Gastrocnemius medialis (tissue), 4 donors: Measurements from ENCODE around the gene MYBPC3. TPM values are rescaled to one million over a fixed set of nuclear protein-coding genes. Genes with fewer than 3 reads are reported as not detected.

Experiments used
- ATAC-seq, 2 donors: fragments of 150-250 bp; one replicate each; pipeline ENCODE4 v1.9.1; 2016
- DNase-seq, 2 donors: peaks; one replicate each; pipeline ENCODE4 v3.0.0-alpha.2; 2019
- H3K27ac ChIP-seq, 4 donors: fragments of 200-600 bp; sonication (generic); 1 replicate in 1 of 4; 2 replicates in 3 of 4; pipeline ENCODE4 v1.5.1; 2016 to 2018; ENCODE audit warnings: mild to moderate bottlenecking in 2 of 4, moderate library complexity in 1 of 4
- H3K27me3 ChIP-seq, 3 donors: fragments of 200-600 bp; sonication (generic) in 2 of 3; 1 replicate in 1 of 3; 2 replicates in 2 of 3; pipeline versions ENCODE4 v1.5.1 to v1.6.0; 2016 to 2019; ENCODE audit warnings: mild to moderate bottlenecking in 1 of 3, moderate library complexity in 1 of 3
- H3K36me3 ChIP-seq, 2 donors: fragments of 200-600 bp; sonication (generic) in 1 of 2; one replicate each; pipeline ENCODE4 v1.5.1; 2017 to 2018
- H3K4me1 ChIP-seq, 2 donors: fragments of 200-600 bp; sonication (generic) in 1 of 2; one replicate each; pipeline ENCODE4 v1.5.1; 2016 to 2017; ENCODE audit warnings: mild to moderate bottlenecking in 2 of 2
- H3K4me3 ChIP-seq, 4 donors: fragments of 200-600 bp; sonication (generic) in 3 of 4; 1 replicate in 1 of 4; 2 replicates in 3 of 4; pipeline ENCODE4 v1.5.1; 2016 to 2019; ENCODE audit warnings: mild to moderate bottlenecking in 2 of 4
- H3K9me3 ChIP-seq, 3 donors: fragments of 200-600 bp; sonication (generic) in 2 of 3; 1 replicate in 1 of 3; 2 replicates in 2 of 3; pipeline ENCODE4 v1.5.1; 2016 to 2019
- CTCF ChIP-seq, 5 experiments: fragments of 450-650 bp in 3 of 5; fragments of 200-600 bp in 2 of 5; sonication (generic) in 2 of 5; IDR thresholded peaks in 4 of 5; conservative IDR thresholded peaks in 1 of 5; 1 replicate in 4 of 5; 2 replicates in 1 of 5; pipeline ENCODE4 v1.5.1; 2016 to 2019; ENCODE audit warnings: antibody characterized with exemption in 5 of 5, mild to moderate bottlenecking in 3 of 5, moderate library complexity in 3 of 5
- POLR2A ChIP-seq, 2 donors: fragments of 450-650 bp; IDR thresholded peaks; one replicate each; pipeline ENCODE4 v1.6.1; 2017; ENCODE audit warnings: antibody characterized with exemption in 2 of 2, mild to moderate bottlenecking in 2 of 2, moderate library complexity in 2 of 2
- in situ Hi-C, 4 donors: fragments of 200-750 bp; cut with MboI; loops; one replicate each; pipeline versions ENCODE4 v1.15.0 to v1.8.0; 2017; ENCODE audit warnings: low sequenced_read_pairs in 4 of 4
- intact Hi-C: fragments of 100-400 bp; cut with DNase I; formaldehyde crosslinking; loops from one replicate; pipeline ENCODE4 v1.15.1; 2023; ENCODE audit warnings: low total_unique reads
- total RNA-seq, 4 donors: library from RNA; depleted of rRNA; stranded (reverse); fragments of >200 nt; gene quantifications; one replicate each; pipeline versions ENCODE4 v1.1.0 to v1.2.3, GENCODE V29; 2016

MYBPC3 gene
- total RNA-seq, 4 donors from 2014 or later, result 0.07 TPM; not detected in 3

GRCh38 chr11:47376525-47377371 is 24.2 kb upstream of the MYBPC3 start:
- in situ Hi-C loops, result loop anchor here in 1 of 4 donors (10.0 kb wide), 1 partner anchor 78 kb away; no protein-coding TSS in a partner anchor
- peaks cover 0 to 6% of the 10 kb centered on the region in 2 donors for H3K4me1 ChIP-seq
- intact Hi-C loops, result loop anchor here (10.0 kb wide), 1 partner anchor 468 kb away; the partner anchor contains the start of gene NUP160
- H3K4me3 ChIP-seq, result peak overlapping the region in 1 of 4 donors; percentile 42
- no peak for ATAC-seq
- no peak for DNase-seq
- H3K27me3 ChIP-seq, result no peaks in the 10 kb centered on the region
- H3K9me3 ChIP-seq, result no peaks in the 10 kb centered on the region
- H3K27ac ChIP-seq, result peak overlapping the region in 1 of 4 donors; percentile 46
- H3K36me3 ChIP-seq, result no peaks in the 10 kb centered on the region
- TF ChIP-seq POLR2A (IDR thresholded peaks at IDR 0.05) (no peak), CTCF (IDR thresholded peaks at IDR 0.05 in 4 of 5, conservative IDR thresholded peaks at IDR 0.05 in 1 of 5) (no peak)

GRCh38 chr11:47376107-47376524 is 23.6 kb upstream of the MYBPC3 start:
- intact Hi-C loops, result loop anchor here (10.0 kb wide), 1 partner anchor 469 kb away; the partner anchor contains the start of gene NUP160

GRCh38 chr11:47375546-47376085 is 23.1 kb upstream of the MYBPC3 start:
- DNase-seq (no peak), ATAC-seq (no peak)
- H3K9me3 ChIP-seq, result no peaks in the 10 kb centered on the region
- in situ Hi-C loops (loop anchor here in 1 of 4 donors (10.0 kb wide), 1 partner anchor 79 kb away; no protein-coding TSS in a partner anchor), intact Hi-C loops (loop anchor here (10.0 kb wide), 1 partner anchor 469 kb away; the partner anchor contains the start of gene NUP160)
- no peak overlapping the region for H3K27ac ChIP-seq
- H3K4me3 ChIP-seq, result no peak overlapping the region
- TF ChIP-seq POLR2A (IDR thresholded peaks at IDR 0.05), result no peak
- TF ChIP-seq CTCF (IDR thresholded peaks at IDR 0.05 in 4 of 5, conservative IDR thresholded peaks at IDR 0.05 in 1 of 5), result no peak
- H3K27me3 ChIP-seq, result no peaks in the 10 kb centered on the region
- peaks cover 0 to 6% of the 10 kb centered on the region in 2 donors for H3K4me1 ChIP-seq
- H3K36me3 ChIP-seq, result no peaks in the 10 kb centered on the region

More at GRCh38 chr11:47376107-47376524, 23.6 kb upstream of the MYBPC3 start:
- in situ Hi-C loops, result loop anchor here in 1 of 4 donors (10.0 kb wide), 1 partner anchor 79 kb away; no protein-coding TSS in a partner anchor
- ATAC-seq (no peak), DNase-seq (no peak)
- TF ChIP-seq CTCF (IDR thresholded peaks at IDR 0.05 in 4 of 5, conservative IDR thresholded peaks at IDR 0.05 in 1 of 5) (no peak), POLR2A (IDR thresholded peaks at IDR 0.05) (no peak)
- Histone ChIP-seq H3K4me3 (peak overlapping the region in 1 of 4 donors; percentile 42), H3K36me3 (no peaks in the 10 kb centered on the region), H3K4me1 (peaks cover 0 to 6% of the 10 kb centered on the region in 2 donors), H3K27ac (no peak overlapping the region), H3K9me3 (no peaks in the 10 kb centered on the region), H3K27me3 (no peaks in the 10 kb centered on the region)

- TF ChIP-seq POLR2A (IDR thresholded peaks at IDR 0.05) (no peak), CTCF (IDR thresholded peaks at IDR 0.05 in 4 of 5, conservative IDR thresholded peaks at IDR 0.05 in 1 of 5) (no peak)
- no peak for ATAC-seq
- H3K4me3 ChIP-seq, result no peak overlapping the region
- no peak overlapping the region for H3K27ac ChIP-seq
- in situ Hi-C loops (loop anchor here in 1 of 4 donors (10.0 kb wide), 1 partner anchor 80 kb away; no protein-coding TSS in a partner anchor), intact Hi-C loops (loop anchor here (10.0 kb wide), 1 partner anchor 470 kb away; the partner anchor contains the start of gene NUP160)
- peaks cover 0 to 6% of the 10 kb centered on the region in 2 donors for H3K4me1 ChIP-seq
- DNase-seq, result no peak
- H3K9me3 ChIP-seq, result no peaks in the 10 kb centered on the region
- no peaks in the 10 kb centered on the region for H3K27me3 ChIP-seq
- no peaks in the 10 kb centered on the region for H3K36me3 ChIP-seq
Measured at GRCh38 chr11:47375020-47375419, 22.5 kb upstream of the MYBPC3 start.
